ENCODE results near the gene ANKRD12. TPM values are rescaled to one million over a fixed set of nuclear protein-coding genes. Genes with fewer than 3 reads are reported as not detected.
"Not testable (repeated sequence)": the region's sequence is repeated elsewhere in the genome, so short reads cannot be mapped to it uniquely, and the experiment has no call there.

Gene ANKRD12
- total RNA-seq = 10 to 100 TPM; 18.6 to 70.9 (median 53.8) TPM
- polyA plus RNA-seq = 10 to 100 TPM in 1 of 2 donors, 1 to 10 TPM in 1; 7.7 to 20.9 TPM
- long read RNA-seq, donor 1, partial matches to known transcripts = 16 of 32 reads
- long read RNA-seq, donor 1, other reads (novel, unspliced or antisense) = 16 of 32 reads
- long read RNA-seq, donor 2, partial matches to known transcripts = 54 of 84 reads
- long read RNA-seq, donor 2, other reads (novel, unspliced or antisense) = 29 of 84 reads
- long read RNA-seq, donor 3, partial matches to known transcripts = 9 of 24 reads
- long read RNA-seq, donor 3, other reads (novel, unspliced or antisense) = 15 of 24 reads

DNA sequence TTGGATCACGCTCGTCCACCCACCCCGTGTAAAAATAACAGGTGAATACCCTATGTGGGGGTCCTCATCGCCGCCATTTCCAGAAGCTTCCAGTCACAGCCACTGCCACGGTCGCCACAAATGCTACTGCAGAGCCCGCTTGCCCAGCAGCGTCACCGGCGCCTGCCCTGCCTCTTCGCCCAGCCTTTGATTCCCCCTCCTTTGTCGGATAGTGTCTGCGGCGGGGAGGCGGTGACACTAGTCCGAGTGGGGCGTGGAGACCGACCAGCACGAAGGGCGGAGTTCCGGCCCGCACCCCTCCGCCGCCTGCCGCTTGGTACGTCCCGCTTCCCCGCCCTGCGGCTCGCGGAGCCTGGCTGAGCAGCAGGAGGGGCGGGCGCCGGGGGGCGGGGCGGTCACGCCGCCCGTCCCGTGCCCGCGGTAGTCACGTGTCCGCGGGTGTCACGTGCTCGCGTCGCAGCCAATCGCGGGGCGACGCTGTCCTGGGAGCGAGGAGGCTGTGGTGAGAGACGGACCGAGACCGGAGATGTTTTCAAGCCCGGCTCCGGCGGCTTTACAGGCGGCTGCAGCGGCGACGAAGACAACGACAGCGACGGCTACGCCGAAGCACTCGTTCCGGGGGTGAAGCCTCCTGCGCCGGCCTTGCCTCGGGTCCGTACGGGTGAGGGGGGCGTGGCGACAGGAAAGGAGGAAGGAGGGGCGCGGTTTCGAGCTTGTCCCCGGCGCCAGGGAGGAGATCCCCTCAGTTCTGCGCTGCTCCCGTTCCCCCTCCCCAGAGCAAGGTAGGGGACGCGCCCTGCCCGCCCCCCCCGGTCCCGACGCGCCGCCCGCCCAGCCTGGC, at the start of gene ANKRD12:
ANKRD12 (plus strand) TSS at position 467 of the 841 bp plus-strand sequence. CDS start 45,652 bp downstream, outside the sequence.
- peak; percentile 98 to 99 (median 98) for DNase-seq
- WGBS, 4 donors = 0 to 1% (median 0%) methylated on average over 60 to 95 of the region's 95 CpGs
- Histone ChIP-seq H3K27ac (peak within 1 kb of the TSS; percentile 97 to 99 (median 98)), H3K27me3 (no peaks in the 10 kb centered on the region), H3K4me1 (peaks cover 6 to 60% (median 43%) of the 10 kb centered on the region in 12 donors), H3K36me3 (peaks cover 0 to 38% (median 36%) of the 10 kb centered on the region in 9 donors), H3K4me3 (peak within 1 kb of the TSS; percentile 62 to 96 (median 82)), H3K9me3 (no peaks in the 10 kb centered on the region)
- intact Hi-C loops (cut with DNase I) = loop anchor here (1.0 to 5.0 kb wide), 5 partner anchors 34 to 336 kb away; partner anchors contain the start of genes NDUFV2 (in 10 of the 10) and TWSG1 (in 1 of the 10)
- ATAC-seq = peak; percentile 94 to 98 (median 96)
- TF ChIP-seq POLR2A (IDR thresholded peaks at IDR 0.05) = peak in 1 of 2 donors; percentile 68
- TF ChIP-seq, protein P1, sequence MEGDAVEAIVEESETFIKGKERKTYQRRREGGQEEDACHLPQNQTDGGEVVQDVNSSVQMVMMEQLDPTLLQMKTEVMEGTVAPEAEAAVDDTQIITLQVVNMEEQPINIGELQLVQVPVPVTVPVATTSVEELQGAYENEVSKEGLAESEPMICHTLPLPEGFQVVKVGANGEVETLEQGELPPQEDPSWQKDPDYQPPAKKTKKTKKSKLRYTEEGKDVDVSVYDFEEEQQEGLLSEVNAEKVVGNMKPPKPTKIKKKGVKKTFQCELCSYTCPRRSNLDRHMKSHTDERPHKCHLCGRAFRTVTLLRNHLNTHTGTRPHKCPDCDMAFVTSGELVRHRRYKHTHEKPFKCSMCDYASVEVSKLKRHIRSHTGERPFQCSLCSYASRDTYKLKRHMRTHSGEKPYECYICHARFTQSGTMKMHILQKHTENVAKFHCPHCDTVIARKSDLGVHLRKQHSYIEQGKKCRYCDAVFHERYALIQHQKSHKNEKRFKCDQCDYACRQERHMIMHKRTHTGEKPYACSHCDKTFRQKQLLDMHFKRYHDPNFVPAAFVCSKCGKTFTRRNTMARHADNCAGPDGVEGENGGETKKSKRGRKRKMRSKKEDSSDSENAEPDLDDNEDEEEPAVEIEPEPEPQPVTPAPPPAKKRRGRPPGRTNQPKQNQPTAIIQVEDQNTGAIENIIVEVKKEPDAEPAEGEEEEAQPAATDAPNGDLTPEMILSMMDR (IDR thresholded peaks at IDR 0.05) = peak in 1 of 12 donors; percentile 4

DNA sequence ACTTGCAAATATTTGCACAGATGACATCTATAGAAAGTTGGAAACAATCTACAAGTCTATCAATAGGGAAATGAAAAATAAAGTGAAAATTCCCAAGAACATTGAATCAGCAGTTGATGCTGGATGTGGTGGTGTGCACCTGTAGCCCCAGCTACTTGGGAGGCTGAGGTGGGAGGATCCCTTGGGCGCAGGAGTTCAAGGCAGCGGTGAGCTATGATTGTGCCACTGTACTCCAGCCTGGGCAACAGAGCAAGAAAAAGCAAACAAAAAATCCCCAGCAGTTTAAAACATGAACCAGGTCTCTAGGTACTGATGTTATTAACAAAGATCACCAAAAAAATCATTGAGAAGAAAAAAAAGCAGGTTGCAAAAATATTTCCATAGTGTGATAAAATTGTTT, 49.4 kb upstream of the ANKRD12 start:
- ATAC-seq (no peak), DNase-seq (no peak)
- TF ChIP-seq, protein P1 (IDR thresholded peaks at IDR 0.05) = no peak
- TF ChIP-seq POLR2A (IDR thresholded peaks at IDR 0.05) = no peak
- Histone ChIP-seq H3K9me3 (no peaks in the 10 kb centered on the region), H3K27ac (no peak overlapping the region), H3K27me3 (no peaks in the 10 kb centered on the region), H3K4me1 (peaks cover 0 to 38% (median 0%) of the 10 kb centered on the region in 12 donors), H3K36me3 (no peaks in the 10 kb centered on the region), H3K4me3 (no peak overlapping the region)
- intact Hi-C loops (cut with DNase I) = no loop called here
- 92 to 97% (median 95%) methylated on average over 2 of the region's 2 CpGs for WGBS, 4 donors

DNA sequence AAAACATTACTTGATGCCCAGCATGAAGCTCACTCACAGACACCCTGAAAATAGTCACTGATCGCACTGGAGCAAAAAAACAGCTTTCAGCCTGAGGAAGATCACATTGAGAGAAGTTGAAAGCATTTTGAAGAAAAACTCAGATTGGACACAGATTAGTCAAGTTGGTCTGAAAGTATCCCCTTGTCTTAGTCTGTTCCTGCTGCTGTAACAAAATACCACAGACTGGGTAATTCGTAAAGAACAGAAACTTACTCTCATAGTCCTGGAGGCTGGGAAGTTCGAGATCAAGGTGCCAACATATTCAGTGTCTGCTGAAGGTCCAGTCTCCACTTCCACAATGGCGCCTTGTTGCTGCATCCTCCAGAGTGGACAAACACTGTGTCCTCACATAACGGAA, 48.3 kb upstream of the ANKRD12 start:
- Histone ChIP-seq H3K27me3 (no peaks in the 10 kb centered on the region), H3K4me3 (no peak overlapping the region), H3K36me3 (no peaks in the 10 kb centered on the region), H3K27ac (no peak overlapping the region), H3K4me1 (peaks cover 0 to 34% (median 0%) of the 10 kb centered on the region in 12 donors), H3K9me3 (no peaks in the 10 kb centered on the region)
- no peak for DNase-seq
- ATAC-seq = no peak
- intact Hi-C loops (cut with DNase I) = no loop called here
- 96 to 97% (median 96%) methylated on average over 5 of the region's 5 CpGs for WGBS, 4 donors
- no peak for TF ChIP-seq POLR2A (IDR thresholded peaks at IDR 0.05)
- TF ChIP-seq, protein P1 (IDR thresholded peaks at IDR 0.05) = no peak

DNA sequence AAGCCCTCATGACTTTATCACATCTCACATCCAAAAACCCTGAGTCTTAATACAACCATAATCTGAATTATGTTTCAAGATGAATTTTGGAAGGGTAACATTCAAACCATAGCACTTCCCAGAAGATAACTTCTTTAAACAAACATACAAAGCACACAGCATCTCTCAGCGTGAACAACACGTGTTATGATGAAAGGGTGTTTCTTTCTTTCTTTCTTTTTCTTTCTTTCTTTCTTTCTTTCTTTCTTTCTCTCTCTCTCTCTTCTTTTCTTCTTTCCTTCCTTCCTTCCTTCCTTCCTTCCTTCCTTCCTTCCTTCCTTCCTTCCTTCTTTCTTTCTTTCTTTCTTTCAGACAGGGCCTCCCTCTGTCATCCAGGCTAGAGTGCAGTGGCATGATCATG, 47.9 kb upstream of the ANKRD12 start:
- peaks cover 0 to 30% (median 0%) of the 10 kb centered on the region in 12 donors for H3K4me1 ChIP-seq
- H3K36me3 ChIP-seq; H3K4me3 ChIP-seq; H3K27ac ChIP-seq; H3K27me3 ChIP-seq; H3K9me3 ChIP-seq; ATAC-seq; DNase-seq; intact Hi-C loops (cut with DNase I): not testable (repeated sequence)
- 93 to 95% (median 95%) methylated on average over 2 of the region's 2 CpGs for WGBS, 4 donors

All from heart left ventricle (tissue), 16 donors.